D721Med (cell line): ENCODE data around the gene RIMBP2.

Experiments
- DNase-seq: peaks from one replicate; pipeline ENCODE4 v3.0.0; 2011; ENCODE audit warnings: low spot score; ENCODE audit not compliant: insufficient read length
- FAIRE-seq: peaks from 2 replicates; lab custom pipeline; 2011; peaks lifted over from hg19 to GRCh38; lab: Jason Lieb, UNC
- TF ChIP-seq, protein P1 (sequence below): IDR thresholded peaks from 2 replicates; pipeline ENCODE4 v1.5.1; 2012; ENCODE audit warnings: mild to moderate bottlenecking, control low read depth; ENCODE audit not compliant: insufficient read depth; ENCODE audit errors: missing control alignments

The RIMBP2 gene

GRCh38 chr12:130486146-130486435, 230.0 kb downstream of the RIMBP2 start:
- DNase-seq (no peak), FAIRE-seq (no peak)
- TF ChIP-seq, protein P1, sequence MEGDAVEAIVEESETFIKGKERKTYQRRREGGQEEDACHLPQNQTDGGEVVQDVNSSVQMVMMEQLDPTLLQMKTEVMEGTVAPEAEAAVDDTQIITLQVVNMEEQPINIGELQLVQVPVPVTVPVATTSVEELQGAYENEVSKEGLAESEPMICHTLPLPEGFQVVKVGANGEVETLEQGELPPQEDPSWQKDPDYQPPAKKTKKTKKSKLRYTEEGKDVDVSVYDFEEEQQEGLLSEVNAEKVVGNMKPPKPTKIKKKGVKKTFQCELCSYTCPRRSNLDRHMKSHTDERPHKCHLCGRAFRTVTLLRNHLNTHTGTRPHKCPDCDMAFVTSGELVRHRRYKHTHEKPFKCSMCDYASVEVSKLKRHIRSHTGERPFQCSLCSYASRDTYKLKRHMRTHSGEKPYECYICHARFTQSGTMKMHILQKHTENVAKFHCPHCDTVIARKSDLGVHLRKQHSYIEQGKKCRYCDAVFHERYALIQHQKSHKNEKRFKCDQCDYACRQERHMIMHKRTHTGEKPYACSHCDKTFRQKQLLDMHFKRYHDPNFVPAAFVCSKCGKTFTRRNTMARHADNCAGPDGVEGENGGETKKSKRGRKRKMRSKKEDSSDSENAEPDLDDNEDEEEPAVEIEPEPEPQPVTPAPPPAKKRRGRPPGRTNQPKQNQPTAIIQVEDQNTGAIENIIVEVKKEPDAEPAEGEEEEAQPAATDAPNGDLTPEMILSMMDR: no peak

GRCh38 chr12:130485291-130486145, 230.6 kb downstream of the RIMBP2 start:
- DNase-seq (no peak), FAIRE-seq (no peak)
- TF ChIP-seq, protein P1: no peak

DNA sequence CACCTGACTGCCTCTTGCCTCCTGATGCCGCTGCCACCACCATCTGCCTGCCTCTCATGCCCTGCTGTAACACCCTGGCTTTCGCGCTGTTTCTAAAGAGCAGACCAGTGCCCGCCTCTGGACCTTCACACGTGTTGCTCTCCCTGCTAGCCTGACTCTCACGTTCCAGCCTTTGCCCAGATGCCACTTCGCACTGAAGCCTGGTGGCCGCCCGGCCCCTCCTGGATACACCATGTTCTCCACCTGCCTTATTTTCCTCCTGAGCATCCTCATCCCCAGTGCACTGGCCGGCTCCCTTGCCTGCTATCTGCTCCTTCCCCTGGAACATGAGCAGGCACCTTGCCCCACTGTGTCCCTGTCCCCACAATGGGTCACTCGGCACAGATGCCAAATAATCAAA, 231.9 kb downstream of the RIMBP2 start:
- no peak for FAIRE-seq

DNA sequence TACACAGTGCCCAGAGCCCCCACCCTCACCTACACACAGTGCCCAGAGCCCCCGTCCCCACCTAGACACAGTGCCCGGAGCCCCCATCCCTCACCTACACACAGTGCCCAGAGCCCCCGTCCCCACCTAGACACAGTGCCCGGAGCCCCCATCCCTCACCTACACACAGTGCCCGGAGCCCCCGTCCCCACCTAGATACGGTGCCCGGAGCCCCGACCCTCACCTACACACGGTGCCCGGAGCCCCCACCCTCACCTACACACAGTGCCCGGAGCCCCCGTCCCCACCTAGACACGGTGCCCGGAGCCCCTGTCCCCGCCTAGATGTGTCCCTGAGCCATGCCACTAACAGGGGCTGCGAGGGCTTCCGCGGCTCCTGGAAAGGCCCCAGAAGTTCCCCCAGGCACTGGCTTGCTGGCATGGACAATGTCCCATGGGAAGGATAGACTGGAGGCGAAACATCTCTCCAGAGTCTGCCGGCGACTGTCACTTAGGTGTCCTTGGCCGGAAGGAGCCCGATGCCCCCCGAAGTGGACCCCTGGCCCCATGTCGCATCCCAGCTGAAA, 232.4 kb downstream of the RIMBP2 start:
- TF ChIP-seq, protein P1: no peak
- DNase-seq (no peak), FAIRE-seq (no peak)

More for the DNA sequence above, 231.9 kb downstream of the RIMBP2 start:
- no peak for DNase-seq
- TF ChIP-seq, protein P1: no peak

- FAIRE-seq (no peak), DNase-seq (no peak)
- TF ChIP-seq, protein P1: no peak
These were observed 233.7 kb downstream of the RIMBP2 start for GRCh38 chr12:130482448-130482847.

- TF ChIP-seq, protein P1: no peak
- FAIRE-seq: no peak
- no peak for DNase-seq
These were observed 234.7 kb downstream of the RIMBP2 start for GRCh38 chr12:130481392-130481879.

DNA sequence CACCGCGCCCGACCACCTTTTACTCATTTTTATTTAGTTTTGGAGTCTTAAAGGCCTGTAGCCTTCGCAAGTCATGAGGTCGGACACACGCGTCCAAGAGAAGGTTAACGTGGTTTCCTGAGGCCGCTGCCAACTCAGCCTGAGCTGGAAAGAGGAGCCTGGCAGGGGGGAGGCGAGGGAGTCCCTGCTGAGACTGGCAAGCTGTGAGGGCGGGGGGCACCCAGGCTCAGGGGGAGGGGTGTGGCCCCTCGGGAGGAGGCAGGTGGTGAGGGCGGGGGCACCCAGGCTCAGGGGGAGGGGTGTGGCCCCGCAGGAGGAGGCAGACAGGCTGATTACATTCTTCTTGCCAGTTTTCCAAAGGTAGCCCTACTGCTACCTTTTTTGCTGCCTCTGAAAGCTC, 235.2 kb downstream of the RIMBP2 start:
- FAIRE-seq (no peak), DNase-seq (no peak)
- TF ChIP-seq, protein P1: no peak
